ENCODE data around the gene DNAJC16. TPM values are rescaled to one million over a fixed set of nuclear protein-coding genes. Genes with fewer than 3 reads are reported as not detected.
A peak's percentile ranks its signal among the peaks of the same experiment; 100 is the strongest.

Gene DNAJC16
- total and polyA plus RNA-seq, 2 of the 13 experiments (the other 11 are each of a cell fraction or from before 2014, with no cell fraction given), result 11.4 to 15.4 TPM

- no peak for TF ChIP-seq TEF (CRISPR knock-in tag; IDR thresholded peaks at IDR 0.05)
- peak; percentile 87 for TF ChIP-seq ZBTB38 (CRISPR knock-in tag; IDR thresholded peaks at IDR 0.05)
- TF ChIP-seq TFDP2 (CRISPR knock-in tag; IDR thresholded peaks at IDR 0.05), result peak; percentile 70
- TF ChIP-seq BRF2 (CRISPR knock-in tag; IDR thresholded peaks at IDR 0.05), result peak; percentile 95
- peak; percentile 94 for TF ChIP-seq ZNF883 (CRISPR knock-in tag; IDR thresholded peaks at IDR 0.05; ENCODE audit: not compliant biosample characterization)
- no peak for TF ChIP-seq ZNF724P (CRISPR knock-in tag; IDR thresholded peaks at IDR 0.05; ENCODE audit: borderline replicate concordance)
- peak; percentile 59; the same call in 1 of the 2 replicates for TF ChIP-seq YEATS2 (CRISPR knock-in tag; IDR thresholded peaks at IDR 0.05; ENCODE audit: borderline replicate concordance)
- TF ChIP-seq IRF1 (CRISPR knock-in tag; IDR thresholded peaks at IDR 0.05; ENCODE audit: low read depth), result 0 out of 2 replicates have a peak, but pooled peaks have one; percentile 45
- no peak; the same call in 1 of the 2 replicates for TF ChIP-seq ZNF24 (IDR thresholded peaks at IDR 0.05)
- peak; percentile 90 for TF ChIP-seq GFI1 (CRISPR knock-in tag; IDR thresholded peaks at IDR 0.05; ENCODE audit: borderline replicate concordance)
- no peak for TF ChIP-seq NR1H2 (CRISPR knock-in tag; IDR thresholded peaks at IDR 0.05; ENCODE audit: borderline replicate concordance, low read depth)
- TF ChIP-seq ZSCAN21 (CRISPR knock-in tag; IDR thresholded peaks at IDR 0.05; ENCODE audit: borderline replicate concordance), result peak; percentile 93
- TF ChIP-seq, protein P1, sequence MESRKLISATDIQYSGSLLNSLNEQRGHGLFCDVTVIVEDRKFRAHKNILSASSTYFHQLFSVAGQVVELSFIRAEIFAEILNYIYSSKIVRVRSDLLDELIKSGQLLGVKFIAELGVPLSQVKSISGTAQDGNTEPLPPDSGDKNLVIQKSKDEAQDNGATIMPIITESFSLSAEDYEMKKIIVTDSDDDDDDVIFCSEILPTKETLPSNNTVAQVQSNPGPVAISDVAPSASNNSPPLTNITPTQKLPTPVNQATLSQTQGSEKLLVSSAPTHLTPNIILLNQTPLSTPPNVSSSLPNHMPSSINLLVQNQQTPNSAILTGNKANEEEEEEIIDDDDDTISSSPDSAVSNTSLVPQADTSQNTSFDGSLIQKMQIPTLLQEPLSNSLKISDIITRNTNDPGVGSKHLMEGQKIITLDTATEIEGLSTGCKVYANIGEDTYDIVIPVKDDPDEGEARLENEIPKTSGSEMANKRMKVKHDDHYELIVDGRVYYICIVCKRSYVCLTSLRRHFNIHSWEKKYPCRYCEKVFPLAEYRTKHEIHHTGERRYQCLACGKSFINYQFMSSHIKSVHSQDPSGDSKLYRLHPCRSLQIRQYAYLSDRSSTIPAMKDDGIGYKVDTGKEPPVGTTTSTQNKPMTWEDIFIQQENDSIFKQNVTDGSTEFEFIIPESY (CRISPR knock-in tag; IDR thresholded peaks at IDR 0.05), result no peak
- peak; percentile 97 for TF ChIP-seq ZNF34 (CRISPR knock-in tag; IDR thresholded peaks at IDR 0.05; ENCODE audit: borderline replicate concordance)
- peak; percentile 77 for TF ChIP-seq KDM2A (CRISPR knock-in tag; IDR thresholded peaks at IDR 0.05; ENCODE audit: borderline replicate concordance, low read depth)
- peak; percentile 66; the same call in 1 of the 2 replicates for TF ChIP-seq KLF6 (CRISPR knock-in tag; IDR thresholded peaks at IDR 0.05)
- TF ChIP-seq ZMYM3 (CRISPR knock-in tag; IDR thresholded peaks at IDR 0.05), result peak; percentile 98
- no peak for TF ChIP-seq ZNF33B (CRISPR knock-in tag; IDR thresholded peaks at IDR 0.05)
- peak; percentile 83; the same call in 1 of the 2 replicates for TF ChIP-seq ZNF274 (CRISPR knock-in tag; IDR thresholded peaks at IDR 0.05)
- TF ChIP-seq HHEX (CRISPR knock-in tag; IDR thresholded peaks at IDR 0.05), result no peak
- TF ChIP-seq, protein P2, sequence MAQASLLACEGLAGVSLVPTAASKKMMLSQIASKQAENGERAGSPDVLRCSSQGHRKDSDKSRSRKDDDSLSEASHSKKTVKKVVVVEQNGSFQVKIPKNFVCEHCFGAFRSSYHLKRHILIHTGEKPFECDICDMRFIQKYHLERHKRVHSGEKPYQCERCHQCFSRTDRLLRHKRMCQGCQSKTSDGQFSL (CRISPR knock-in tag; IDR thresholded peaks at IDR 0.05), result peak; percentile 59; the same call in 1 of the 2 replicates
- no peak; the same call in 1 of the 2 replicates for TF ChIP-seq JDP2 (CRISPR knock-in tag; IDR thresholded peaks at IDR 0.05; ENCODE audit: borderline replicate concordance)
Observed at GRCh38 chr1:15584489-15585363, 58.1 kb downstream of the DNAJC16 start, which contains the start of gene AGMAT (continued).

Measured in HepG2 (cell line).